GM21619 (cell line): Measurements from ENCODE around the gene AGFG1.
"Not testable (repeated sequence)": the region's sequence is repeated elsewhere in the genome, so short reads cannot be mapped to it uniquely, and the experiment has no call there.

Experiments used
- ATAC-seq: cut with Tn5 transposase; IDR thresholded peaks from one replicate; pipeline ENCODE4 v1.9.1; 2021; ENCODE audit not compliant: unreplicated experiment

The AGFG1 gene

DNA sequence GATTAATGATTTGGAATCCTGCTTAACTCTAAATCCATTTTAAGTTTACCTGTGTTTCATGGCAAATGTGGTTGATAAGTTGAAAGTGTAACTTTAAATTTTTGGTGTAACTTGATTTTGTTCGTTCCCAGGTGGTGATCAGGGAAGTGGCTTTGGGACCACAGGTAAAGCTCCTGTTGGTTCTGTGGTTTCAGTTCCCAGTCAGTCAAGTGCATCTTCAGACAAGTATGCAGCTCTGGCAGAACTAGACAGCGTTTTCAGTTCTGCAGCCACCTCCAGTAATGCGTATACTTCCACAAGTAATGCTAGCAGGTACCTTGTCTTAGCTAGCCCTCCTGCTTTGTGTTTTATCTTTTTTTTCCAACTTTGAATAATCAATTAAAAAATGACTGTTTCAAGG is 62.8 kb downstream of the AGFG1 start:
- ATAC-seq = peak; percentile 91

DNA sequence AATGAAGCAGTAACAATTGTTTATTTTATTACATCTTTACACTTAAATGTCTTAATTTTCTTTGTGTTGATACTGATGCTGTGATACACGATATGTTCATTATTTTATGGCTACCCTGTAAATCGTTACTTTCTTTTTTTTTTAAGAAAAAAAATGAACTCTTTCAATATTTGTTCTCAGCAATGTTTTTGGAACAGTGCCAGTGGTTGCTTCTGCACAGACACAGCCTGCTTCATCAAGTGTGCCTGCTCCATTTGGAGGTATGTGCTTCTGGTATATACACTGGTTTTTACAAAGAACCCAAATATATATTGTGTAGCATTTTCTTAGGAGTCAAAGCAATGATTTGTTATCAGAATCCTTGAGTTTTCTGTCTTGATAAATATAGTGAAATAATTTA is 64.5 kb downstream of the AGFG1 start:
- ATAC-seq = no peak

DNA sequence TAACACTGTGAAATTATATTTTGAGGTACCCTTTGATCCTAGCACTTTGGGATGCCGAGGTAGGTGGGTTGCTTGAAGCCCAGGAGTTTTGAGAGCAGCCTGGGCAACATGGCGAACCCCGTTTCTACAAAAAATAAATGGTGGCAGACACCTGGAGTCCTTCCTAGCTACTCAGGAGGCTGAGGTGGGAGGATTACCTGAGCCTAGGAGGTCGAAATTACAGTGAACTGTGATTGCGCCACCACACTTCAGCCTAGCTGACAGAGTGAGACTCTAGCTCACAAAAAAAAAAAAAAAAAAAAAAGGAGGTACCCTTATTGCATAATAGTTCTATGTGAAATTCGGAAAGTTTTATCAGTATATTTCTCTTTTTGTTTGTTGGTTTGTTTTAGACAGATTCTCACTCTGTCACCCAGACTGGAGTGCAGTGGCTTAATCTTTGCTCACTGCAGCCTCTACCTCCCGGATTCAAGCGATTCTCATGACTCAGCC is 67.6 kb downstream of the AGFG1 start:
- ATAC-seq = no peak

DNA sequence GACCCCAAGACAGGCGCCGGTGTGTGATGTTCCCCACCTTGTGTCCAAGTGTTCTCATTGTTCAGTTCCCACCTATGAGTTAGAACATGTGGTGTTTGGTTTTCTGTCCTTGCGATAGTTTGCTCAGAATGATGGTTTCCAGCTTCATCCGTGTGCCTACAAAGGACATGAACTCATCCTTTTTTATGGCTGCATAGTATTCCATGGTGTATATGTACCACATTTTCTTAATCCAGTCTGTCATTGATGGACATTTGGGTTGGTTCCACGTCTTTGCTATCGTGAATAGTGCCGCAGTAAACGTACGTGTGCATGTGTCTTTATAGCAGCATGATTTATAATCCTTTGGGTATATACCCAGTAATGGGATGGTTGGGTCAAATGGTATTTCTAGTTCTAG is 68.4 kb downstream of the AGFG1 start:
- not testable (repeated sequence) for ATAC-seq

DNA sequence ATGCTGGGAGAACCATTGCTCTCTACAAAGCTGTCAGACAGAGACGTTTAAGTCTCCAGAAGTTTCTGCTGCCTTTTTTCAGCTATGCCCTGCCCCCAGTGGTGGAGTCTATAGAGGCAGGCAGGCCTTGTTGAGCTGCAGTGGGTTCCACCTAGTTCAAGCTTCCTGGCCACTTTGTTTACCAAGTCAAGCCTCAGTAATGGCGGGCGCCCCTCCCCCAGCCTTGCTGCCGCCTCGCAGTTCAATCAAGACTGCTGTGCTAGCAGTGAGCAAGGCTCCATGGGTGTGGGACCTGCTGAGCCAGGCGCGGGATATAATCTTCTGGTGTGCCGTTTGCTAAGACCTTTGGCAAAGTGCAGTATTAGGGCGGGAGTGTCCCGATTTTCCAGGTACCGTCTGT is 74.0 kb downstream of the AGFG1 start:
- no peak for ATAC-seq

DNA sequence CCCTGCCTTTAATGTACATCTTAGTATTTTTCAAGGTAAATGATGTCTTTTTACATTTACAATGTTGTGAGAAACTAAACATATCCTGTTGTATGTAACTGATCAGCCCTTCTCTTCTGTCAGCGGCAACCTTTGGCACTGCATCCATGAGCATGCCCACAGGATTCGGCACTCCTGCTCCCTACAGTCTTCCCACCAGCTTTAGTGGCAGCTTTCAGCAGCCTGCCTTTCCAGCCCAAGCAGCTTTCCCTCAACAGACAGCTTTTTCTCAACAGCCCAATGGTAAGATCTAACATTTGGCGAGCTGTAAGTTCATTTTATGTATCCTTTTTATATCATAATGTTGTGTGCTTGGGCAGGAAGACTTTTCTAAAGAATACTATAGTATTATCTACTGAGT is 79.9 kb downstream of the AGFG1 start:
- ATAC-seq = no peak

DNA sequence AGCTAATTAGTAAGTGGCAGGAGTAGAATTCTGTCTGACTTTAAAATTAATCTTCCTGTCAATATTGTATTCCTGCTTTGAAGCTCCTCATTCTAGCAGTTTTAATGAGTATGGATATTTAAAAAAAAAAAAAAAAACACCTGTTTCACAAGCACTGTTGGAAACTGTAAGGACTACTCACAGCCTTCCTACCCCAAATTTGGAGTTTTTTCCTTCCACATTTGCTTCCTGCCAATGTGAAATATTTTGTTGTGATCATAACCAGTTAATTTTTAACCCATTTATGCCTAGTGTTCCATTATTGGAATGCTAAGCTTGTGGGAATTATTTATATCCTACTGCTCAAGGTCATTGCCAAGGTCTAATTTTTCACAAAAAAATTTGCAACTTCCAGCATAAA is 90.6 kb downstream of the AGFG1 start:
- no peak for ATAC-seq

DNA sequence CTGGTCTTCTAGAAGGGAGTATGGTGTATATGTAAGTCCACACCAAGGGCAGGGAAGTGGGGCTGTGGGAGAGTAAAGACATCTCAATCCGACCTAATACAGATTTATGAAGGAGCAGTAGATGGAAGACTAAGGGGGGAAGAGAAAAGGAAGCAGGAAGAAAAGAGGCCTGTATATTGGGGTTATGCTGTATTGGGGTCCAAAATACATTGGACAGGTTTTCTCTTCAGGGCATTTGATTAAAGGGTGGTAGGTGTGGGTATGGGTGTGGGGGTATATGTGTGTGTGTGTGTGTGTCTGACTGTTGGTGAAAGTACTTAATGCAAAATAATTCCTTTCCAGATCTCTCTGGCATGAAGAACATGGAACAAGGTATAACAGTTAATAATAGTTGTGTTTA is 93.1 kb downstream of the AGFG1 start:
- no peak for ATAC-seq

DNA sequence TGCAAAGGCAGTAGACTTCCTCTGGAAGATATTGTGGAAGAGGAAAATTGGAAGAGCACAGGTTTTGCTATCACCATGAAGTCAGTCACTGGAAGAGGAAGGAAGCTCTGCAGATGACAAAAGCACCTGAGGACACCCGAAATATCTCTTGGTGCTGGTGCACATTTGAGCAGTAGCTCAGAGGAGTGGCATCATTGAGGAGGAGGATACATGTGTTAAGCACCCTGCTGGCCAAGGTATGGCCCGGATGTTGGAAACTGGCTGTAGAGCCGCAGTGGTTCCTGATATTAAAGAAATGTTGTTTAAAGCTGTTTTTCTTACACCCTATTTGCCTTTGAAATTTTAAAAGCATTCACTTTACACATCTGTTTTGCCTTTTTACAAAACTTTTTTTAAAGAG is 94.1 kb downstream of the AGFG1 start:
- no peak for ATAC-seq

DNA sequence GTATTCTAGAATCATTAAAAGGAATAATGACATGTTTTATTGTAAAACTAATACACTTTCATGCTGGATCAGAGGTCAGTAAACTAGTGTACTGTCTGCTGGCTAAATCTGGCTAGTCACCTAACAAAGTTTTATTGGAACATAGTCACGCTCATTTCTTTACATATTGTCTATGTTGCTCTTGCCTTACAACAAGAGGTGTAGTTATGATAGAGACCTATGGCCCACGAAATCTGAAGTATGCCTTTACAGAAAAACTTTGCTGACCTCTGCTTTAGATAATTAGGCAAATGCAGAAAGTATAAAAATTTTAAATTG is 96.9 kb downstream of the AGFG1 start:
- no peak for ATAC-seq

DNA sequence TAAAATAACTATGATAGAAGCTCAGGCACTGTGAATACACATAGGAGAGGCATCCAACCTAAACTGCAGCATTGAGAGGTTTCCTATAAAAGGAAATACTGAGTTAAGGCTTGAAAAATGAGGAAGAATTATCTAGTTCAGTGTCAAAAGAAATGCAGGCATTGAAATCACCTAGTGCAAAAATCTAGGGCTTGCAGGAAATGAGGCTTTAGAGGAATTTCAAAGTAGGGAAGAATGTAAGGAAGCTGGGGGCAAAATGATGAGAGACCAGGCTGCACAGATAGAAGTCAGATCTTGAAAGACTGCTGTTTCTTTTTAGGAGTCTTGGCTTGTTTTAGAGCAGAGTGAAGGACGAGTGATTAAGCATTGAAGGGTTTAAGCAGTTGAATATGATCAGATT is 98.7 kb downstream of the AGFG1 start:
- ATAC-seq = no peak

DNA sequence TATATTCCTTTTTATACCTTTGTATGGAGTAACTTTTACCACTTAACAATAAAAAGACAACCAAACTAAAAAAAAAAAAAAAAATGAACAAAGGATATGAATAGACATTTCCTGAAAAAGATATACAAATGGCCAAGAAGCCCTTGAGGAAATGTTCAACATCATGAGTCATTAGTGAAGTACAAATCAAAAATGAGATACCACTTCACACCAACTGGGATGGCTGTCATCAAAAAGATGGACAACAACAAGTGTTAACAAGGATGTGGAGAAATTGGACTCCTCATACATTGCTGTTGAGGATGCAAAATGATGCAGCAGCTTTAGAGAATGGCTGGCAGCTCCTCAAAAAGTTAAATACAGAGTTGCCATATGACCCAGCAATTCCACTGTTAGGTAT is 104.2 kb downstream of the AGFG1 start:
- no peak for ATAC-seq

DNA sequence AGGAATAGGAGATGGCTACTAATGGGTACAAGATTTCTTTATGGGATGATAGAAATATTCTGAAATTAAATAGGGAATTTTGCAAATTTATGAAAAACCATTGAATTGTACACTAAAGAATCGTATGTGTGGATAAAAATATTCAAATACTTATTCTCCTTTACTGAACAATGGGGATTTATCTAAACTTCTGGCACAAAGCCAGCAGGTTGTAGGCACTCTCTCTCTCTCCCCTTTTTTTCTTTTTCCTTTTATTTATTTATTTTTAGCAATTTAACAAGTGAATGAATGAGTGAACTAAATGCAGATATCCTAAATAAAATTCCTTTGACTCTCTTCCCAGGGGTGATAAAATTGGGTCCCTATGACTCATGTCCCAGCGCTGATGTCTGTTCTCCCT is 104.9 kb downstream of the AGFG1 start:
- no peak for ATAC-seq

DNA sequence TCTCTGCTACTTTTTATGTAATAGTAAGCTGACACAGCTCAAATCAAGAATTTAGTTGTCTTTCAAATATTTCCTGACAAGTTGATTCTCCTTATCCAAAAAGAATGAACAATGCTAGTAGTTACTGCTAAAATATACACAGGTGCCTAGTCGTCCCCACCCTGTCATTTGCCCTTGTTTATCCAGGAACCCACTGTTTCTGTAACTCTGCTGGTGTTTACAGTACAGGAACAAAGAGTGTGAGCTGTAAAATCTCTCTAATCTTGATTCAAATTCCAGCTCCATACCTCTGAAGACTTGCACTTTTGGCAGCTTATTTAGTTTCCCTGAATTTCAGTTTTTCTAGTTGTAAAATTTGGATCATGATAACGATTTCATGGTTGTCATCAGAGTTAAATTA is 105.6 kb downstream of the AGFG1 start:
- no peak for ATAC-seq

DNA sequence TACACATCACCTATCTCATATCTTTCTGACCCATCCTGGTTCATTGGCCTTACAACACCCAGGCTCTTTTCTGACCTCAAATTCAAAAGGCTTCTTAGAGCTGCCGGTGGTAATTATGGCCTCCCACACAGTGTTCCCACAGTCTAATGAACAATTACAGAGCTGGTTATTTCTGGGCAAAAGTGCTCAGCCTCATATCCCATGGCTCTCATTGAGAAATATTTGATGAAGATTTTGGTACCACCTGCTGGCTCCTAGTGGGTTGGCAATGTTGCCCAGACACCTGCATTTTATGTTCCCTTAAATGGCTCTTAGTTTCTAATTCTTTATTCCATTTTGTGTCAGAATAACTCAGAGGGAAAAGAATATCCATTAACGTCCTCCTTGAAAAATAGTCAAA is 106.7 kb downstream of the AGFG1 start:
- ATAC-seq = no peak

DNA sequence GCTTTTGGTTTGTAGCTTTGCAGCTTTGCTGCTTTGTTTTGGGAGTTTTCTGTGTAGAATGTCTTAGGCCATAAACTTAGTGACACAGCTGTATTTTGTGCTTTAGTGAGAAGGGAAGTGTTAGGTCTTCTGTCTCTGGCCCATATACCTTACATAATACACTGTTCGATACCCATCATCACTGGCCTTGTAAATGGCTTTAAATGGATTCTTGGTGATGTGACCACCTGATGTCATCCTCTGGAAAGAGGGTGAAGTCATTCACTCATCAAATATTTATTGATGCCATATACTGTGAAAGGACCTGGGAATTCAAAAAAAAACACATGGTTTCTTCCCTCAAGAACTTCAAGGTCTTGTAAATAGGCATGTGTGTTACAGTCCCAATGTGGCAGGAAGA is 107.8 kb downstream of the AGFG1 start:
- ATAC-seq = no peak

DNA sequence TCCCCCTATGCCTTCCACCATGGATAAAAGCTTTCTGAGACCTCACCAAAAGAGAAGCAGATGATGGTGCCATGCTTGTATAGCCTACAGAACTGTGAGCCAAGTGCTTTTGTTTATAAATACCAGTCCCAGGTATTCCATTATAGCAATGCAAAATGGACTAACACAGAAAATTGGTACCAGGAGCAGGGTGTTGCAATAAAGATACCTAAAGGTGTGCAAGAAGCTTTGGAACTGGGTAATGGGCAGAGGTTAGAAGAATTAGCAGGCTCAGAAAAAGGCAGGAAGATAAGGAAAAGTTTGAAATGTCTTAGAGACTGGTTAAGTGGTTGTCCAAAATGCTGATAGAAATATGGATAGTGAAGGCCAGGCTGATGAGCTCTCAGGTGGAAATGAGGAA is 110.4 kb downstream of the AGFG1 start:
- ATAC-seq = no peak

DNA sequence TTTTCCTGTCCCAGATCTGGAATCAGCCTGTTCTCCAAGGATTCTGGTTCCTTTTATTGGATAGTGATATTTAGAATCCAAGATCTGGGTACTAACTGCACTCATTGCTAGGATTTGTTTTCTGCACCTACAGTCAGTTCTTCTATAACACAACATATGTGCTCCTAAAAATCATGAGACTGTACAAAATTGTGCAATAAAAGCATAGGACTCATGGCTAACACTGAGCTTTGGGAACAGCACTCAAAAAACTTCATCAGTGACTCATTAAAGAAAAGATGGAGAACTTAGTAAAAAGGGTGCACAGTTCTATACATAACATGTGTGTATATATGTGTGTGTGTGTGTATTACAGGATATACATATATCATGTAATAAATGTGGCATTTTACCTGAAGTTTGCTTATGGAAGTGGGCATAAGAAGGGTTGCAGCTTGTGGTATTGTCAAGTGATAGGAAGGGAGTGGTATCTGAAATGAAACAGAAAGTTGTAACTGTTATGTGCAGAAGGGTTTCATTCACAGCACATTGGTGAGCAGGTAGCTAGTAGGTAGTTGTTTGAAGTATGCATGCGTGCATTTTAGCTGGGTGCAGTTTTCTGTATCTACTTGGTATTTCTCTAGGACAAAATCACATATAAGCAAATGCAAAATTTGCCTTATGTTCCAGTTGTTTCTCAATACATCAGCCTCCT is 120.9 kb downstream of the AGFG1 start:
- peak; percentile 89 for ATAC-seq

DNA sequence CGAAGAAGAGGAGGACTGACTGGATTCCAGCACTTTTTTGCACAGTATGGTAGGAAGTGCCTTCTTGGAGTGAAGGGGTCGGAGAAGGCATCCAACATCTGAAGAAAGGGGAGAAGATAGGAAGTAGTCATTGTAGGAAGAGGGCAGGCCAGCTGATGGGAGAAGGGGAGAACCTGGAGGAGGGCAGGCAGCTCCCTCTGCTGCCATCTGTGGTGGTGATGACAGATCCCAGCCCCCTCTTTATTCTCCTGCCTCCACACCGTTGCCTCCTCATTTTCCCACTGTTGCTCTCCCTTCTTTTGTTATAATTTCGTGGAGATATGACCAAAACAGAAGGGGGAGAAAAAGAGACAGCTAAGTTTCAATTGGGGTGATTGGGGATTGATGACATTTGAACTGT is 123.8 kb downstream of the AGFG1 start:
- no peak for ATAC-seq

DNA sequence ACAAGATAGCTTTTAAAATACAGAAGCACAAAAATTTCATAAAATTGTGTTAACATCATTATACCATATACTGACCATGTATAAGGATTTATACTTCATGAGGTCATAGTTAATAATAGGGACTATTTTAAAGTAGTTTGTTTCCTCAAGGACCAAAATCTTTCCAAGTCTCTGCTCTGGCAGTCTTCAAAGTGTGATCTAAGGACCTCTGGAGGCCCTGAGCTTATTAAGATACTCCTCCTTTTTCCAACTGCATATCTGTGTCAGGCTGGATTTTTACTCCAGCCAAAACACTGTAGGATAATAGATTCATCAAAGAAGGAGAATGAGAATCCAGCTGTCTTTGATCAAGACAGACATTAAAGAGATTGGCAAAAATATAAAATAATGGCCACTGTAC is 125.1 kb downstream of the AGFG1 start:
- no peak for ATAC-seq

DNA sequence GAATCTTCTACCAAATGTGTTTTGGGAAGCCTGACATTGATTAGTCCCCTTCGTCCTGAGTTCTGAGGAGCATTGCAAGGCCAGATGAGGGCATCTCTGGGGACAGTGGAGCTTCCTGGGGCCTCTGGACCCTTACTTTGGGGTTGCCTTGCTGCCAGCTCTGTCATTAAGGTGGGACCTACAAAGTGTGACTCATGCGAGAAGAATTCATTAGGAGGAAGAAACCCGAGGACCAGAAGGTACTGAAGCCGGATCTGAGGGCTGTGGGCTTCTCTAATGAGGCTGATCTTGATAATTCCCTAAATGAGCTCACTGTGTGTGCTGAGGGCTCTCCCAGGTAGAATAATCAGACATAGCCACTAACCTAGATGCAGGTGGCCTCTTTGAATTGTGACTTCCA is 126.0 kb downstream of the AGFG1 start:
- no peak for ATAC-seq

DNA sequence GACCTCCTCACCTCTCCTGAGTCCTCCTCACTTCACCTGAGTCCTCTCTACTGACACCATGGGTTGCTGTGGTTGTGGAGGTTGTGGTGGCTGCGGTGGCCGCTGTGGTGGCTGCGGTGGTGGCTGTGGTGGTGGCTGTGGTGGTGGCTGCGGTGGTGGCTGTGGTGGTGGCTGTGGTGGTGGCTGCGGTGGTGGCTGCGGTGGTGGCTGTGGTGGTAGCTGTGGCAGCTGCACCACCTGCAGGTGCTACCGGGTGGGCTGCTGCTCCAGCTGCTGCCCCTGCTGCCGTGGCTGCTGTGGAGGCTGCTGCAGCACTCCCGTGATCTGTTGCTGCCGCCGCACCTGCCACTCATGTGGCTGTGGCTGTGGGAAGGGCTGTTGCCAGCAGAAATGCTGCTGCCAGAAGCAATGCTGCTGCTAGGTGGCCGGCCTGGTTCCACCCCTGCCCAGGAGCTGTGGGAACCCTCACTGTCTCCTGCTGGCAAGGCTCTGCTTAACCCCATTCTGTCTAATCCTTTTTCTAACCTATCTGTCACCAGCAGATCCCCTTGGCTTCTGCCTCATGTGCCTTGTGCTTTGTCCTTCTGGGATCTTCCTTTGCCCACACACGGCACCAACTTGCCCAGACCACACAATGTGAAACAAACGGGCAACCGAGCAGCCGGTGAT is 127.0 kb downstream of the AGFG1 start, which contains the start of gene SCYGR2:
SCYGR2 (plus strand) TSS at position 59 of the 669 bp plus-strand sequence; CDS start at position 59, 0 bp downstream.
- not testable (repeated sequence) for ATAC-seq

DNA sequence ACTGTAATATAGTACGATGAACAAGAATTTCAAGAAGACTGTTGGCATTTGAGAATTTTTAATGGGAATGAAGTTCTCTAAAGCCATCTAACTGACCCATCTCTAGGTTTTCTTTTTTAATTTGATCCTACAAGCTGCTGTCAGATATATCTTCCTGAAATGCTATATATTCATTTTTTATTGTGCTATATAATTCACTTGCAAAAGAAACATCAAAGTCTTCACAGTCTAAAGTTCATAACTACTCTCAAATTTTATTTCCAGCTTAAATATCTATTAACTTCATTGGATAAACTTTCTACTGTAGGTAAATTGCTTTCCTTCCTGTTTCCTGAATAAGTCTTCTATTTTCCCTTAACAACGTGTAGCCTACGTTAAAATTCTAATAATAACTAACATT is 130.4 kb downstream of the AGFG1 start:
- ATAC-seq = no peak
